Colonic mucosa (tissue), 4 donors: ENCODE results near the gene RNF217. TPM values are rescaled to one million over a fixed set of nuclear protein-coding genes. Genes with fewer than 3 reads are reported as not detected.
"Not testable (repeated sequence)": the region's sequence is repeated elsewhere in the genome, so short reads cannot be mapped to it uniquely, and the experiment has no call there.

Experiments used
- DNase-seq: peaks from one replicate; pipeline ENCODE4 v3.0.0-alpha.2; 2020
- H3K27ac ChIP-seq: fragments of 200-600 bp; one replicate; pipeline ENCODE4 v1.8.0; 2021
- H3K27me3 ChIP-seq: fragments of 200-600 bp; one replicate; pipeline ENCODE4 v1.8.0; 2021
- H3K36me3 ChIP-seq: fragments of 200-600 bp; one replicate; pipeline ENCODE4 v1.8.0; 2021
- H3K4me1 ChIP-seq: fragments of 200-600 bp; one replicate; pipeline ENCODE4 v1.8.0; 2021; ENCODE audit warnings: mild to moderate bottlenecking
- H3K4me3 ChIP-seq: fragments of 200-600 bp; one replicate; pipeline ENCODE4 v1.8.0; 2021
- H3K9ac ChIP-seq, 2 donors: one replicate each; pipeline ENCODE4 v1.7.0; 2013; ENCODE audit warnings: control low read depth in 2 of 2, low read depth in 2 of 2, low read length in 2 of 2
- H3K9me3 ChIP-seq: fragments of 200-600 bp; one replicate; pipeline ENCODE4 v1.8.0; 2021
- intact Hi-C: fragments of 100-400 bp; cut with DNase I; formaldehyde crosslinking; loops from one replicate; pipeline ENCODE4 v1.14.1; 2022
- total RNA-seq, 2 donors: library from RNA; stranded (reverse); fragmentation: NEBNext Ultra II Directional in 1 of 2; extraction: Animal tissue kit (Norgen Biotek cat#: 25700) in 1 of 2; gene quantifications; one replicate each; pipeline ENCODE4 v1.2.1, GENCODE V29; 2021
- TF ChIP-seq, protein P1 (sequence below): fragments of 200-600 bp; IDR thresholded peaks from one replicate; pipeline ENCODE4 v1.8.0; 2022; ENCODE audit warnings: antibody characterized with exemption, mild to moderate bottlenecking
- donor health status: healthy.
- donor health status: DM: no; HTN: no; CAD: no.
- donor health status: DM: no; HTN: no; CAD: no.

Gene RNF217, protein sequence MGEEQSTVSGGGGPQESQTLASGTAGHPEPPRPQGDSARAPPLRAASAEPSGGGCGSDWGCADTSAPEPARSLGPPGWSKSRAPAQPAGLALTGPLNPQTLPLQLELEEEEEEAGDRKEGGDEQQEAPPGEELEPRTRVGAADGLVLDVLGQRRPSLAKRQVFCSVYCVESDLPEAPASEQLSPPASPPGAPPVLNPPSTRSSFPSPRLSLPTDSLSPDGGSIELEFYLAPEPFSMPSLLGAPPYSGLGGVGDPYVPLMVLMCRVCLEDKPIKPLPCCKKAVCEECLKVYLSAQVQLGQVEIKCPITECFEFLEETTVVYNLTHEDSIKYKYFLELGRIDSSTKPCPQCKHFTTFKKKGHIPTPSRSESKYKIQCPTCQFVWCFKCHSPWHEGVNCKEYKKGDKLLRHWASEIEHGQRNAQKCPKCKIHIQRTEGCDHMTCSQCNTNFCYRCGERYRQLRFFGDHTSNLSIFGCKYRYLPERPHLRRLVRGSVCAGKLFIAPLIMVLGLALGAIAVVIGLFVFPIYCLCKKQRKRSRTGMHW
- 10 to 100 TPM in 1 of 2 donors, 1 to 10 TPM in 1; 9.1 to 20.4 TPM for total RNA-seq

DNA sequence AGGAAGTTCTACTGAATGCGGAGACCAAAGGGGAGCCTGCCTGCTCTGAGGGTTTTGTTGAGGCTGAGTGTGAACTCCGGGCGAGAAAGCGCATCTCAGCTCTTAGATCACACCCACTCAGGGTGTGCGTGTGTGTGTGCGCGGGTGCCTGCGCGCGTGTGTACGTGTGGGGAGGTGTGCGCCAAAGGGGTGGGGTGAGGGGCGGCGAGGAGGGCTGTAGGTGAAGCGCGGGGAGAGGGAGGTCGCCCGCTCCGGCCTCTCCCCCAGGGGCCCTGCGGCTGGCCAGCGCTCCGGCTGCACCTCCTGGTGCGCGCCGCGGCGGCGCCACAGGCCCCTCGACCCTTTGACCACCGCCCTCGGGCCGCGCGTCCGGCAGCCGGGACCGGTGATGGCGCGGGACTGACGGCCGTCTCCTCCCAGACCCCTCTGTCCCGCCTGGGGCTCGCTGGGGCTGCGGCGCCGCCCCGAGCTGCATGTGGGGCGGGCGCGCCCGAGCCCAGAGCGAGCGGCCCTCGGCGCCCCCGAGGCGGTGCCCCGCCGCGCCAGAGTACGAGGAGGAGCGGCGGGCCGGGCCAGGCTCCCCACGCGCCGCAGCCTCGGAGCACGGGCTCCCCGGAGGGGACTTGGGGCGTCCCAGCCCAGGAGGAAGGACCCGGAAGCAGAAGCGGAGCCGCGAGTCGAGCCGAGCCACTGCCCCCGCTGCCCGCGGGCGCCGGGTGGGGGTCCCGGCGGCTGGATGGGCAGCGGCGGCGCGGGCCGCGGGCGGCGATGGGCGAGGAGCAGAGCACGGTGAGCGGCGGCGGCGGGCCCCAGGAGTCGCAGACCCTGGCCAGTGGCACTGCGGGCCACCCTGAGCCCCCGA lies at the start of gene RNF217:
RNF217 (plus strand) TSS at position 661 of the 862 bp plus-strand sequence; CDS start at position 769, 108 bp downstream.
- TF ChIP-seq, protein P1, sequence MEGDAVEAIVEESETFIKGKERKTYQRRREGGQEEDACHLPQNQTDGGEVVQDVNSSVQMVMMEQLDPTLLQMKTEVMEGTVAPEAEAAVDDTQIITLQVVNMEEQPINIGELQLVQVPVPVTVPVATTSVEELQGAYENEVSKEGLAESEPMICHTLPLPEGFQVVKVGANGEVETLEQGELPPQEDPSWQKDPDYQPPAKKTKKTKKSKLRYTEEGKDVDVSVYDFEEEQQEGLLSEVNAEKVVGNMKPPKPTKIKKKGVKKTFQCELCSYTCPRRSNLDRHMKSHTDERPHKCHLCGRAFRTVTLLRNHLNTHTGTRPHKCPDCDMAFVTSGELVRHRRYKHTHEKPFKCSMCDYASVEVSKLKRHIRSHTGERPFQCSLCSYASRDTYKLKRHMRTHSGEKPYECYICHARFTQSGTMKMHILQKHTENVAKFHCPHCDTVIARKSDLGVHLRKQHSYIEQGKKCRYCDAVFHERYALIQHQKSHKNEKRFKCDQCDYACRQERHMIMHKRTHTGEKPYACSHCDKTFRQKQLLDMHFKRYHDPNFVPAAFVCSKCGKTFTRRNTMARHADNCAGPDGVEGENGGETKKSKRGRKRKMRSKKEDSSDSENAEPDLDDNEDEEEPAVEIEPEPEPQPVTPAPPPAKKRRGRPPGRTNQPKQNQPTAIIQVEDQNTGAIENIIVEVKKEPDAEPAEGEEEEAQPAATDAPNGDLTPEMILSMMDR, result no peak
- Histone ChIP-seq H3K27me3 (no peaks in the 10 kb centered on the region), H3K4me1 (no peaks in the 10 kb centered on the region), H3K9ac (peak within 1 kb of the TSS; percentile 71 to 87), H3K36me3 (no peaks in the 10 kb centered on the region), H3K27ac (peak within 1 kb of the TSS; percentile 88), H3K9me3 (no peaks in the 10 kb centered on the region), H3K4me3 (peak within 1 kb of the TSS; percentile 70)
- peak; percentile 57 for DNase-seq
- intact Hi-C loops, result no loop called here

DNA sequence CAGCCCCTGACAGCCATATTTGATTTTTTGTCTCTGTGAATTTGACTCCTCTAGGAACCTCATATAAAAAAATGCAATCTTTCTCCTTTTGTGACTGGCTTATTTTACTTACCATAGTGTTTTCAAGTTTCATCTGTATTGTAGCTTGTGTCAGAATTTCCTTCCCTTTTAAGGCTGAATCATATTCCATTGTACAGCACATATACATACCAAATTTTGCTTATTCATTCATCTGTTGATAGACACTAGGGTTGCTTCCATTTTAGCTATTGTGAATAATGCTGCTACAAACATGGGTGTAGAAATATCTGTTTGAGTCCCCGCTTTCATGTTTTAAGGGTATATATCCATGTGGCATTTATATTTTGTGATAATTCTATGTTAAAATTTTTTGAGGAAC lies 49.2 kb upstream of the RNF217 start:
- no peak overlapping the region for H3K9ac ChIP-seq
- no peak for DNase-seq
- intact Hi-C loops, result no loop called here
- no peaks in the 10 kb centered on the region for H3K9me3 ChIP-seq
- no peaks in the 10 kb centered on the region for H3K4me1 ChIP-seq
- no peak overlapping the region for H3K4me3 ChIP-seq
- no peak overlapping the region for H3K27ac ChIP-seq
- no peaks in the 10 kb centered on the region for H3K27me3 ChIP-seq
- H3K36me3 ChIP-seq, result no peaks in the 10 kb centered on the region
- TF ChIP-seq, protein P1, result no peak

DNA sequence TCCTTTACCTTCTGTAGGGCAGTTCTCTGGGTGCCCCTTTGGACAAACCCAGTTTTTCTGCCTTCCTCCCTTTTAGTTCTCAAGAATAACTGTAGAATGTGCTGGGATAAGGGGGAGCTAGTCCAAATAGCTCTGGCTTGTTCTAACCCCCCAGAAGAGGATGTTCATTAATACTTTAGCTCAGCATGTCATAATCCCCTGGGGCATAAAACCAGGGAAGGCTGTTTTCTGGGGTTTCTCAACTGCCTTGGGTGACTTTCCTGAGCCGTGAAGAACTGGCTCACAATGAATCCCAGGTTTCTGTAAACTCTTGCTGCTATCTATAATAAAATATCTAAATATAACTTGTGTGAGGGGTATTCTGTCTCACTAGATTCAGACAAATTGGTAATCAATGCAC lies 44.5 kb upstream of the RNF217 start:
- Histone ChIP-seq H3K4me3 (no peak overlapping the region), H3K9ac (no peak overlapping the region)

DNA sequence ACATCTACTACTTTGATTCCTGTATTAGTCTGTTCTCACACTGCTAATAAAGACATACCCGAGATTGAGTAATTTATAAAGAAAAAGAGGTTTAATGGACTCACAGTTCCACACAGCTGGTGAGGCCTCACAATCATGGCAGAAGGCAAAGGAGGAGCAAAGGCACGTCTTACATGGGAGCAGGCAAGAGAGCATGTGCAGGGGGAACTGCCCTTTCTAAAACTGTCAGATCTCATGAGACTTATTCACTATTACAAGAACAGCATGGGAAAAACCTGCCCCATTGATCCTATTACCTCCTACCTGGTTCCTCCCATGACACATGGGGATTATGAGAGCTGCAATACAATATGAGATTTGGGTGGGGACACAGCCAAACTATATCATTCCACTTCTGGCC lies 42.5 kb upstream of the RNF217 start:
- H3K36me3 ChIP-seq, H3K4me1 ChIP-seq, DNase-seq, H3K9me3 ChIP-seq, H3K27me3 ChIP-seq, H3K27ac ChIP-seq, H3K4me3 ChIP-seq, intact Hi-C loops, H3K9ac ChIP-seq: not testable (repeated sequence)

More for the DNA sequence above, 44.5 kb upstream of the RNF217 start:
- intact Hi-C loops, result no loop called here
- no peak for DNase-seq
- TF ChIP-seq, protein P1, result no peak
- Histone ChIP-seq H3K27me3 (no peaks in the 10 kb centered on the region), H3K9me3 (no peaks in the 10 kb centered on the region), H3K27ac (no peak overlapping the region), H3K36me3 (no peaks in the 10 kb centered on the region), H3K4me1 (no peaks in the 10 kb centered on the region)

DNA sequence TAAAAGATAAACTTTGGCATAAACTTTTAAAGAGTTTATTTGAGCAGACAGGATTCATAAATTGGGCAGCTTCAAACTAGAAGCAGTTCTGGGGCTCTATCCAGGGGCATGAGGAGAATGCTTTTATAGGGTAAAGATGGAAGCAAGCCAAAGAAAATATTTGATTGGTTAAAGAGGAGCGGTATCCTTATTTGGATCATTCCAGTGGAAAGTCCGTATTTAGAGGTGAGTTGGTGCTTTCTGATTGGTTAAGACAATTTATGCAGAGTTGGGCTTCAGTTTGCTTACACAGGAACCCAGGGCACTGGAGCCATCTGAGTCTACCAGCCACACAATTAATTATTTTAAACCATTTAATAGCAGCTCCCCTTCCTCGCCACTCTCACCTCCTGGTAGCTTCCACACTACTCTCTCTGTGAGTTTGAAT lies 37.9 kb upstream of the RNF217 start:
- Histone ChIP-seq H3K4me1 (no peaks in the 10 kb centered on the region), H3K9ac (no peak overlapping the region), H3K4me3 (no peak overlapping the region), H3K27ac (no peak overlapping the region), H3K9me3 (no peaks in the 10 kb centered on the region), H3K36me3 (no peaks in the 10 kb centered on the region), H3K27me3 (no peaks in the 10 kb centered on the region)
- no peak for DNase-seq
- intact Hi-C loops, result no loop called here
- TF ChIP-seq, protein P1, result no peak
